H1 (cell line): ENCODE results near the gene CACNA2D4.

ENCODE experiments used
- ATF3 ChIP-seq: IDR thresholded peaks from 2 replicates; pipeline ENCODE4 v1.6.1; 2011; ENCODE audit warnings: low read depth, mild to moderate bottlenecking, low read length; ENCODE audit not compliant: insufficient read depth
- EGR1 ChIP-seq: IDR thresholded peaks from 2 replicates; pipeline ENCODE4 v1.6.1; 2011; ENCODE audit warnings: low read depth, low read length, borderline replicate concordance
- EZH2 ChIP-seq: fragments of 200-600 bp; sonication (generic); IDR thresholded peaks from 2 replicates; pipeline ENCODE4 v1.7.1; 2012; ENCODE audit warnings: low read depth, mild to moderate bottlenecking, moderate library complexity, low read length, inconsistent platforms; ENCODE audit not compliant: severe bottlenecking
- FOSL1 ChIP-seq: IDR thresholded peaks from 2 replicates; pipeline ENCODE4 v1.6.1; 2011; ENCODE audit warnings: mild to moderate bottlenecking, low read depth, low read length, moderate library complexity; ENCODE audit not compliant: insufficient read depth
- GABPA ChIP-seq: IDR thresholded peaks from 2 replicates; pipeline ENCODE4 v1.6.1; 2011; ENCODE audit warnings: mild to moderate bottlenecking, low read length, moderate library complexity, borderline replicate concordance; ENCODE audit not compliant: insufficient read depth
- POLR2A ChIP-seq, 2 experiments: IDR thresholded peaks; 1 replicate in 1 of 2; 2 replicates in 1 of 2; pipeline ENCODE4 v1.6.1; 2011; ENCODE audit warnings: low read depth in 2 of 2, low read length in 2 of 2, mild to moderate bottlenecking in 2 of 2; ENCODE audit errors: control extremely low read depth in 1 of 2
- POLR2AphosphoS5 ChIP-seq: IDR thresholded peaks from 2 replicates; pipeline ENCODE4 v1.6.1; 2011; ENCODE audit warnings: low read depth, low read length
- SP1 ChIP-seq: IDR thresholded peaks from 2 replicates; pipeline ENCODE4 v1.6.1; 2011; ENCODE audit warnings: low read depth, low read length
- SRF ChIP-seq: IDR thresholded peaks from 2 replicates; pipeline ENCODE4 v1.6.1; 2011; ENCODE audit warnings: mild to moderate bottlenecking, low read depth, low read length, moderate library complexity
- TAF1 ChIP-seq: IDR thresholded peaks from 2 replicates; pipeline ENCODE4 v1.6.1; 2011; ENCODE audit warnings: mild to moderate bottlenecking, low read depth, low read length
- TEAD4 ChIP-seq: IDR thresholded peaks from 2 replicates; pipeline ENCODE4 v1.6.1; 2012; ENCODE audit warnings: low read depth, low read length, inconsistent platforms, mixed read lengths
- TF ChIP-seq, protein P1 (sequence below), 3 experiments: IDR thresholded peaks; 1 replicate in 2 of 3; 2 replicates in 1 of 3; pipeline versions ENCODE4 v1.5.1 to v1.6.1; 2011; ENCODE audit warnings: low read length in 3 of 3, mild to moderate bottlenecking in 3 of 3, inconsistent platforms in 2 of 3, low read depth in 1 of 3, moderate library complexity in 1 of 3; ENCODE audit not compliant: insufficient read depth in 1 of 3; ENCODE audit errors: control extremely low read depth in 1 of 3

DNA sequence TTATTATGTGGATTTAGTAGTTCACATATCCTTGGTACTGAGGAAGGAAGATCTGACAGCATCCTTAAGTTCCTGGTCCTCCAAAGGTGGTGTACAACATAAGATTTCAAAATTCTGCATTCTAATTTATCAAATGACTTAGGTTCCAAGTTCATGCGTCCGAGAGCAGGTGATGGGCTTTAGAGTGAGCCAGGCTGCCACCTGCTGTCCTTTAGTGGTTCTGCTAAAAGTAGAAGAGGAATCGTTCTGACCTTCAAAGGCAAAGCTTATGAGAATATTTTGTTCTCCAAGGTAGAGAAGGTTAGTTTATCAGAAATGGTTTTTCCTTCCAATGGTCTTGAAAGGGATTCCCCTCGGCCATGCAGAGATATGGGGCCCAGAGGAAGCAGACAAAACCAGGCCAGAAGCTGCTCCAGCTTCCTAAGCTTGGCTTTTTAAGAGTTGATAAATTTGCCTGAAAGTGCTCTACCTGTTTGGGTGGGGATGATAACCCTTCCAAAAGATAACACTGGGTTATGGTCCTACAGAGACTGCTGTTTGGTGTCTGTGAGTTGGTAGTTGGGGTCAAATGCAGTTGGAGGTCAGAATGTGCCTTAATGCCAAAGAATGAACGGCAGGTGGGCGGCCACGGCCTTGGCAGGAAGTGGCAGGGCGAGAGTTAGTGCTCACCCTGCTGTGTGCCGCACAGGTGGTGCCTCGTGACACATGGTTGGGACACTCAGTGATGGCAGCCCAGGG is 127.2 kb downstream of the CACNA2D4 start:
- TF ChIP-seq EZH2 (no peak), TAF1 (no peak), POLR2AphosphoS5 (no peak), GABPA (no peak), SP1 (no peak), SRF (no peak), TEAD4 (no peak), FOSL1 (no peak), EGR1 (no peak), POLR2A (IDR thresholded peaks at IDR 0.05; ENCODE audit: control extremely low read depth in 1 of 2, low read depth in 2 of 2, low read length in 2 of 2) (no peak), ATF3 (no peak)
- TF ChIP-seq, protein P1, sequence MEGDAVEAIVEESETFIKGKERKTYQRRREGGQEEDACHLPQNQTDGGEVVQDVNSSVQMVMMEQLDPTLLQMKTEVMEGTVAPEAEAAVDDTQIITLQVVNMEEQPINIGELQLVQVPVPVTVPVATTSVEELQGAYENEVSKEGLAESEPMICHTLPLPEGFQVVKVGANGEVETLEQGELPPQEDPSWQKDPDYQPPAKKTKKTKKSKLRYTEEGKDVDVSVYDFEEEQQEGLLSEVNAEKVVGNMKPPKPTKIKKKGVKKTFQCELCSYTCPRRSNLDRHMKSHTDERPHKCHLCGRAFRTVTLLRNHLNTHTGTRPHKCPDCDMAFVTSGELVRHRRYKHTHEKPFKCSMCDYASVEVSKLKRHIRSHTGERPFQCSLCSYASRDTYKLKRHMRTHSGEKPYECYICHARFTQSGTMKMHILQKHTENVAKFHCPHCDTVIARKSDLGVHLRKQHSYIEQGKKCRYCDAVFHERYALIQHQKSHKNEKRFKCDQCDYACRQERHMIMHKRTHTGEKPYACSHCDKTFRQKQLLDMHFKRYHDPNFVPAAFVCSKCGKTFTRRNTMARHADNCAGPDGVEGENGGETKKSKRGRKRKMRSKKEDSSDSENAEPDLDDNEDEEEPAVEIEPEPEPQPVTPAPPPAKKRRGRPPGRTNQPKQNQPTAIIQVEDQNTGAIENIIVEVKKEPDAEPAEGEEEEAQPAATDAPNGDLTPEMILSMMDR (IDR thresholded peaks at IDR 0.05; ENCODE audit: control extremely low read depth in 1 of 3, insufficient read depth in 1 of 3, low read depth in 1 of 3, low read length in 3 of 3), result peak; percentile 46 to 83 (median 79)
